ENCODE data around the gene NIF3L1. TPM values are rescaled to one million over a fixed set of nuclear protein-coding genes. Genes with fewer than 3 reads are reported as not detected.

Gene NIF3L1
- total RNA-seq, 1 experiment from 2014 or later = 45.6 TPM

GRCh38 chr2:200901459-200902072 lies 12.4 kb downstream of the NIF3L1 start:
- BruUV-seq (replicated peaks) = no TSS peak
- peak; percentile 81 for TF ChIP-seq CTCF (conservative IDR thresholded peaks at IDR 0.05)
- TF ChIP-seq EZH2 (IDR thresholded peaks at IDR 0.05; ENCODE audit: low read depth) = no peak
- H3K4me2 ChIP-seq = no peak overlapping the region
- no peaks in the 10 kb centered on the region for H3K79me2 ChIP-seq (ENCODE audit: low read depth)
- no peaks in the 10 kb centered on the region for H3K9me3 ChIP-seq (ENCODE audit: insufficient read depth, low read depth)
- no peaks in the 10 kb centered on the region for H4K20me1 ChIP-seq (ENCODE audit: insufficient read depth)
- CTCF ChIA-PET = interaction anchor here (0.6 to 1.2 kb wide), 2 partner anchors 167 to 282 kb away, joined by 3 to 9 read pairs; partner anchors contain the start of gene CASP10
- peaks cover 29% of the 10 kb centered on the region for H3F3A ChIP-seq (ENCODE audit: insufficient read depth, low read depth)
- no peak overlapping the region for H3K27ac ChIP-seq
- H3K9me2 ChIP-seq (ENCODE audit: insufficient read depth) = no peaks in the 10 kb centered on the region
- H3K27me3 ChIP-seq (ENCODE audit: insufficient read depth, low read depth) = no peaks in the 10 kb centered on the region
- H3K4me1 ChIP-seq (replicated peaks; ENCODE audit: insufficient read depth) = no peaks in the 10 kb centered on the region
- no peak overlapping the region for H2AFZ ChIP-seq
- POLR2A ChIA-PET (ENCODE audit: unreplicated experiment) = interaction anchor here (0.6 kb wide), 2 partner anchors 165 to 331 kb away, joined by 3 to 4 read pairs; no protein-coding TSS in a partner anchor
- intact Hi-C loops (cut with micrococcal nuclease; ENCODE audit: unreplicated experiment) = loop anchor here (1.0 kb wide), 3 partner anchors 188 to 332 kb away; no protein-coding TSS in a partner anchor
- DNase-seq = peak; percentile 68 to 75
- peaks cover 30% of the 10 kb centered on the region for H3K36me3 ChIP-seq (ENCODE audit: low read depth)
- H3K4me3 ChIP-seq = no peak overlapping the region

- peak; percentile 46 to 64 for DNase-seq
- POLR2A ChIA-PET (ENCODE audit: unreplicated experiment) = interaction anchor here (0.6 to 0.7 kb wide), 2 partner anchors 125 to 163 kb away, joined by 3 to 4 read pairs; no protein-coding TSS in a partner anchor
- no peaks in the 10 kb centered on the region for H3K79me2 ChIP-seq (ENCODE audit: low read depth)
- intact Hi-C loops (cut with micrococcal nuclease; ENCODE audit: unreplicated experiment) = loop anchor here (1.0 kb wide), 3 partner anchors 164 to 272 kb away; no protein-coding TSS in a partner anchor
- no peaks in the 10 kb centered on the region for H3K27me3 ChIP-seq (ENCODE audit: insufficient read depth, low read depth)
- no peaks in the 10 kb centered on the region for H3K9me2 ChIP-seq (ENCODE audit: insufficient read depth)
- CTCF ChIA-PET = interaction anchor here (0.5 to 1.9 kb wide), 5 partner anchors 163 to 326 kb away, joined by 3 to 13 read pairs (median 4); no protein-coding TSS in a partner anchor
- H3K36me3 ChIP-seq (ENCODE audit: low read depth) = peaks cover 13% of the 10 kb centered on the region
- no peak overlapping the region for H3K4me3 ChIP-seq
- no peaks in the 10 kb centered on the region for H3K4me1 ChIP-seq (replicated peaks; ENCODE audit: insufficient read depth)
- peaks cover 35% of the 10 kb centered on the region for H3F3A ChIP-seq (ENCODE audit: insufficient read depth, low read depth)
- TF ChIP-seq CTCF (conservative IDR thresholded peaks at IDR 0.05) (peak; percentile 75), EZH2 (IDR thresholded peaks at IDR 0.05; ENCODE audit: low read depth) (no peak)
- H3K4me2 ChIP-seq = no peak overlapping the region
- H3K9me3 ChIP-seq (ENCODE audit: insufficient read depth, low read depth) = no peaks in the 10 kb centered on the region
- no peak overlapping the region for H2AFZ ChIP-seq
- BruUV-seq (replicated peaks) = no TSS peak
- H3K27ac ChIP-seq = no peak overlapping the region
- no peaks in the 10 kb centered on the region for H4K20me1 ChIP-seq (ENCODE audit: insufficient read depth)
Measured at GRCh38 chr2:200905618-200906296, 16.6 kb downstream of the NIF3L1 start.

GRCh38 chr2:200909958-200910357 lies 20.8 kb downstream of the NIF3L1 start:
- Histone ChIP-seq H4K20me1 (ENCODE audit: insufficient read depth) (no peaks in the 10 kb centered on the region), H3K36me3 (ENCODE audit: low read depth) (peaks cover 7% of the 10 kb centered on the region; the same call in 1 of the 2 replicates), H3K27ac (no peak overlapping the region), H3K4me3 (no peak overlapping the region), H3K79me2 (ENCODE audit: low read depth) (no peaks in the 10 kb centered on the region), H3F3A (ENCODE audit: insufficient read depth, low read depth) (peaks cover 32% of the 10 kb centered on the region; the same call in 1 of the 2 replicates), H3K9me3 (ENCODE audit: insufficient read depth, low read depth) (no peaks in the 10 kb centered on the region), H3K4me2 (no peak overlapping the region), H2AFZ (no peak overlapping the region), H3K4me1 (replicated peaks; ENCODE audit: insufficient read depth) (no peaks in the 10 kb centered on the region), H3K27me3 (ENCODE audit: insufficient read depth, low read depth) (no peaks in the 10 kb centered on the region), H3K9me2 (ENCODE audit: insufficient read depth) (no peaks in the 10 kb centered on the region)
- no TSS peak for BruUV-seq (replicated peaks)
- DNase-seq = no peak
- ChIA-PET POLR2A (ENCODE audit: unreplicated experiment) (interaction anchor here (0.7 kb wide), 1 partner anchor 1220 kb away, joined by 5 read pairs; no protein-coding TSS in a partner anchor), CTCF (interaction anchor here (0.6 kb wide), 1 partner anchor 276 kb away, joined by 4 read pairs; no protein-coding TSS in a partner anchor)
- TF ChIP-seq EZH2 (IDR thresholded peaks at IDR 0.05; ENCODE audit: low read depth) = no peak
- no peak for TF ChIP-seq CTCF (conservative IDR thresholded peaks at IDR 0.05)
- intact Hi-C loops (cut with micrococcal nuclease; ENCODE audit: unreplicated experiment) = no loop called here
